Kasumi-1 (cell line): ENCODE results near the gene SV2C.
"Not testable (repeated sequence)": the region's sequence is repeated elsewhere in the genome, so short reads cannot be mapped to it uniquely, and the experiment has no call there.

ENCODE experiments used
- DNase-seq, 2 experiments: peaks; one replicate each; lab custom pipeline; 2025; lab: John Stamatoyannopoulos, UW

Gene SV2C

DNA sequence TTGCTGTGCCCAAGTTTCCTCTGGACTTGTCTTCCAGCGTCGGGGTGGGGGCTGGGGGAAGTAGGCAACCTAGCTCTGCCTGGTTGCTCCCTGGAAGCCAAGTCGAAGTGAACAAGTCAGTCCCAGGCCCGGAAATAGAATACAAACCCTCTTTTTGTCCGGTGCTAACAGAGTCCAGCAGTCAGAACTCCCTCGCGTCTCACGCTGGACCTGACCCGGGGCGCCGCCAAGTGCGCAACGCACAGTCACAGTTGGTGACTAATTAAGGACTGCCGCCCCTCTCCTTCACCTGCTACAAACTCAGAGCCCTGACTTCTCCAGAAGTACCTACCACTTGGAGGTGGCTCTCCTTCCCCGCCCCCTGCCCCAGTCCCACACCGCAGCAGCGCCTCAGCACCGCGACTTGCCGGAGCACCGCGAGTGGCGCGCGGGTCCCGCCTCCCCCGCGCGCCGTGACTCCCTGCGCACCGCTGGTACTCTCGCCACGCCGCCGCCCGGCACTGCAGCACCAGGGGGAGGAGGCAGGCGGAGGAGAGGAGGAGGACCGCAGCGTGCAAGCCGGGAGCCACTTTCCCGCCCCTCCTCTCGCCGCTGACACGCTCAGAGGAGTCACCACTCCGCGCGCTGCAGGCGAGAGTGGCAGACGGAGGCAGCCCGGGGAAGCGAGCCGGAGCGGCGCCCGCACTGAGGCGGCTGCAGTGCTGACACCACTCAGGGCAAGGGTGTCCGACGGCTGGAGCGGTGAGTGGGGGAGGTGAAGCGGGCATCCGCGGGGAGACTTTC, at the start of gene SV2C:
Gene SV2C (plus strand): TSS at position 612 of the 783 bp plus-strand sequence. CDS start 48,368 bp downstream, outside the sequence.
- peak; percentile 22 to 23 for DNase-seq

DNA sequence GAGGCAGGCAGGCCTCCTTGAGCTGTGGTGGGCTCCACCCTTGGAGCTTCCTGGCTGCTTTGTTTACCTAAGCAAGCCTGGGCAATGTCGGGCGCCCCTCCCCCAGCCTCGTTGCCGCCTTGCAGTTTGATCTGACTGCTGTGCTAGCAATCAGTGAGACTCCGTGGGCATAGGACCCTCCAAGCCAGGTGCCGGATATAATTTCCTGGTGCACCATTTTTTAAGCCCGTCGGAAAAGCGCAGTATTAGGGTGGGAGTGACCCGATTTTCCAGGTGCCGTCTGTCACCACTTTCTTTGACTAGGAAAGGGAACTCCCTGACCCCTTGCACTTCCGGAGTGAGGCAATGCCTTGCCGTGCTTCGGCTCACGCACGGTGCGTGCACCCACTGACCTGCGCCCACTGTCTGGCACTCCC, 45.4 kb upstream of the SV2C start:
- not testable (repeated sequence) for DNase-seq

GRCh38 chr5:76038212-76038611, 45.0 kb upstream of the SV2C start:
- no peak for DNase-seq

GRCh38 chr5:76040806-76041205, 42.4 kb upstream of the SV2C start:
- peak in 1 of 2 experiments; percentile 6 for DNase-seq

GRCh38 chr5:76041863-76042262, 41.3 kb upstream of the SV2C start:
- DNase-seq: peak; percentile 8 to 17

GRCh38 chr5:76046741-76047140, 36.4 kb upstream of the SV2C start:
- no peak for DNase-seq

- no peak for DNase-seq
Observed at GRCh38 chr5:76050134-76050533, 33.0 kb upstream of the SV2C start.

DNA sequence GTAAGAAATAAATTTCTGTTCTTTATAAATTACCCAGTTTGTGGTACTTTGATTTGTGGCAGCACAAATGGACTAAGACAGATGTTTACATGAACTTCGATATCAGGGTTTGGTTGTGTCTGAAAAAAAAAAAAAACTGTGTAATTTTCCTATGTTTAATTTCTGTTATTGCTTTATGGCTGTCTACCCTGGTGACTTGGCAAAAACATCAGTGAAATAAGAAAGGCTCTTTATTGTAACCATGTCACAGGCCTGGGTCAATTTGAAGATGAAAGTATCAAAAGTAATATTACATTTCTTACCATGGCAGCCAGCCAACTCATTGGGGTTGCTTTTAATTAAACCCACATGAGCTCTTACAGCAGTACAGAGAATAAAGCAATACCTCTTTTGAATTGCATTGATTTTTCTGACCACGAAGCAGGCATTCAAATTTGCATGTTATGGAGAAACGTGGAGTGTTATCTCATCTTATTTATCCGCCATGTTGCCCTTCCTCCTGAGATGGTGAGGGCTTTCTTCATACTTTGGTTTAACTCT, 20.6 kb upstream of the SV2C start:
- no peak for DNase-seq

DNA sequence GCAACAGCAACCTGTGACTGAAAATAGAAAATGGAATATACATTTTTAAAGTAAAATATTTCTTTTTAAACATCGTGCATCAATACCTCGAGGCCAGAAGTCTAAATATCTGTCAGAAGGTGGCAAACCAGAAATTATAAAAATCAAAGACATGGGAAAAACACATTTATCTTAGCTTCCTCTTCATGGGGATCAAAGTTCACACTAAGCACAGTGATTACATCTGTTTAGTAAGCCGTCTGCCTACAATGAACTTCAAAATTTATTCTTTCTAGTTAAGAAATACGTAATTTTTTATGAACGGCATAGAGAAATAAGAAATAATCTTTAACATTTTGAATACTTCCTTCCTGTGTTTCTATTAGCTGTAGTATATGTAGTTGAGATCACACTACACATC, 17.9 kb upstream of the SV2C start:
- no peak for DNase-seq

- DNase-seq: no peak
Observed at GRCh38 chr5:76069061-76069735, 14.0 kb upstream of the SV2C start.

GRCh38 chr5:76074487-76075065, 8.6 kb upstream of the SV2C start:
- DNase-seq: peak; percentile 59 to 71

DNA sequence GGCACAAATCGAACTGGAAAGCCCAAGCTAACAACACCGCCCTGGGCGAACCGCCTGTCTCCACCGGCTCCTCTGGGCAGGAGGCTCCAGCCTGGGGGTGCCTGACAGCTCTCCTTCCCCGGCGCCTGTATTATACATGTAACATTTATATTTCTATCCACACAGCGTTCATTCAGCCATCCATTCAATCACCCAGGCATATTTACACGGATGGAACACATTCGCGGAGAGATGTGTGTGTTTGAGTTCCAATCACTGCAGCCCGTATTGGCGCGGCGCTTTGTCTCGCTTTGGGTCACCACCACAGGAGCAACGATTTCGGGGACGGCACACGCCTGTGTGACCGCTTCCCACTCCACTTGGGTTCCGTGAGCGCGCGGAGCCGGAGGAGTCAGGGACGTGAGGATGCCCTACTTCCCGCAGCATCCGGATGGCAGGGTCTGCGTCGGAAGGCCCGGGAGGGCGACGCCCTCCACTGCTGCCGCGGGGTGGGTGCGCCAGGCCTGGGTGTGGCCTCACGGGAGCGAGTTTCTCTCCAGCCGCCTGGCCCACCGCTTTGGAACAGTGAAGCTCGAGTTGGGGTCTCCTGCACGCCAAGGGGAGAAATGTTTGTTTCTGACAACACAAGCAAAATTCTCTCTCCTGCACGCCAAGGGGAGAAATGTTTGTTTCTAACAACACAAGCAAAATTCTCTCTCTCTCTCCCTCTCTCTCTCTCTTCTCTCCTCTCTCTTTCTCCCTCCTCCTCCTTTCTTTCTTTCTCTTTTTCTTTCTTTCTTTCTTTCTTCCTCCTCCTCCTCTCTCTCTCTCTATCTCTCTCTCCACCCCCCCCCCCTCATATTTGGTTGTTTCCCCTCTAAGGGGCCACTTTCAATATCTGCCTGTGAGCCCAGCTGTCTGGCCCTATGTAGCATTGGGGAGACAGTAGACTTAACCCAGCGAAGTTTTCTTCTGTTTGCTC, 1.1 kb upstream of the SV2C start:
- no peak for DNase-seq

GRCh38 chr5:76083555-76084495, 642 bp downstream of the SV2C start:
- DNase-seq: peak; percentile 10 to 31

DNA sequence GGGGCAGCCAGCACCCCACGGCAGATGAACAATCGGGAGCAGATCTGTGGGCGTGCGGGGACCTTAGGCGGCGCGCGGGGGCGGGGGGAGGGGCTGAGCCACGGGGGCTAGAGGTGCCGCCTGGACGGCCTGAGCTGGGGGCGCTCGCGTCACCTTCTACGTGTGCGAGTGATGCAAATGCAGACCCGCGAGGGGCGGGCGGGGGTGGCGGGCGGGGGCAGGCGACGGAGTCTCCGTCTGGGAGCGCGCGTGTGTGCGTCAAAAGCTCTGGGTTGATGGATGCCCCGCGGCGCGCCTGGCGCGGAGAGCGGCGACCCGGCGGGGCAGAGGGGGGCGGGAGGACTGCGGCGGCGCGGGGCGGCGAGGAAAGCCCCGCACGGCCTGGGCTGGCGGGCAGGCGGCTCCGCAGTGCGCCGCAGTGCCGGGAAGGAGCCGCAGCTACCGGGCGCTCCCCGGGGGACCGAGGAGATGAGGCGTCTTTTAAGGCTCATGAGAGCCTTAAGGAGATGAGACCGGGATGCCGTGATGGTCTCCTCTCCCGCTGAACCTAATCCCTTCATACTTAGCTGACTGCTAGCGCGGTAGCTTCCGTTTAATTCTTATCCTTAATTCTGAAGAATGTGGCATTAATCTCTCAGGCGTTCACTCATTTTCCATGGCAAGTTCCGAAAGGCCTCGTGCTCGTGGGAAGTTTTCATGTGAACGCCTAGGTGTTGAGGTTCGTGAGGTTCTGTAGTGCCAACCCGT, 1.5 kb downstream of the SV2C start:
- DNase-seq: no peak

DNA sequence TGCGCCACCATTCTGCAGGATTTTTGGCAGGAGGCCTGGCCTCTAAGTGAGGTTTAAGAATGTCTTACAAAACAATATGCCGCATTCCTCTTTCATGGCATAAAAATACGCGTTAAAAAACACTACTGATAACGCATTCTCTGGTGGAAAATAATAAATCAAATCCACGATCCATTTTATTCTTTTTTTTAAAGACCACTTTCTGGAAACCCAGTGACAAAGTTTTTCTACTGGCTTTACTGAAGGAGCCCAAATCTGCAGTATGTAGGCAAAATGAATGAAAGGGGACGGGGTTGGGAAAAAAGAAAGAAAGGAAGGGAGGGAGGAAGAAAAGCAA, 2.0 kb downstream of the SV2C start:
- no peak for DNase-seq

GRCh38 chr5:76086095-76086494, 2.9 kb downstream of the SV2C start:
- no peak for DNase-seq

- DNase-seq: not testable (repeated sequence)
Observed at GRCh38 chr5:76089156-76089555, 6.0 kb downstream of the SV2C start.

- DNase-seq: no peak
Observed at GRCh38 chr5:76091351-76091750, 8.2 kb downstream of the SV2C start.

GRCh38 chr5:76099286-76099702, 16.1 kb downstream of the SV2C start:
- no peak for DNase-seq

- no peak for DNase-seq
Observed at GRCh38 chr5:76099756-76100155, 16.6 kb downstream of the SV2C start.
